GOT3 (cell line): Measurements from ENCODE around the gene PPP1R1C.

Source experiments
- DNase-seq: peaks from one replicate; lab custom pipeline; 2025; ENCODE audit warnings: mixed read lengths; lab: John Stamatoyannopoulos, UW

PPP1R1C gene

GRCh38 chr2:182064019-182064778 lies 78.5 kb downstream of the PPP1R1C start:
- DNase-seq: no peak

GRCh38 chr2:182066400-182067087 lies 80.9 kb downstream of the PPP1R1C start:
- DNase-seq: no peak

GRCh38 chr2:182067393-182067792 lies 81.7 kb downstream of the PPP1R1C start:
- DNase-seq: no peak

- DNase-seq: no peak
Observed at GRCh38 chr2:182068811-182069210, 83.2 kb downstream of the PPP1R1C start.

GRCh38 chr2:182069416-182069815 lies 83.8 kb downstream of the PPP1R1C start:
- no peak for DNase-seq

GRCh38 chr2:182069908-182070307 lies 84.3 kb downstream of the PPP1R1C start:
- DNase-seq: no peak

- DNase-seq: no peak
Observed at GRCh38 chr2:182070736-182071135, 85.1 kb downstream of the PPP1R1C start.

GRCh38 chr2:182072861-182073260 lies 87.2 kb downstream of the PPP1R1C start:
- DNase-seq: no peak

GRCh38 chr2:182073613-182074012 lies 88.0 kb downstream of the PPP1R1C start:
- DNase-seq: no peak

- DNase-seq: no peak
Observed at GRCh38 chr2:182077023-182077422, 91.4 kb downstream of the PPP1R1C start.

- DNase-seq: no peak
Observed at GRCh38 chr2:182077448-182078142, 91.9 kb downstream of the PPP1R1C start.

- DNase-seq: no peak
Observed at GRCh38 chr2:182078988-182079602, 93.4 kb downstream of the PPP1R1C start.

GRCh38 chr2:182080493-182080892 lies 94.8 kb downstream of the PPP1R1C start:
- no peak for DNase-seq

GRCh38 chr2:182081602-182082260 lies 96.1 kb downstream of the PPP1R1C start:
- no peak for DNase-seq

- DNase-seq: no peak
Observed at GRCh38 chr2:182088681-182089320, 103.1 kb downstream of the PPP1R1C start.

GRCh38 chr2:182090486-182090885 lies 104.8 kb downstream of the PPP1R1C start:
- DNase-seq: no peak

- DNase-seq: no peak
Observed at GRCh38 chr2:182097571-182098164, 112.0 kb downstream of the PPP1R1C start.

GRCh38 chr2:182098648-182099047 lies 113.0 kb downstream of the PPP1R1C start:
- DNase-seq: no peak

GRCh38 chr2:182101263-182101662 lies 115.6 kb downstream of the PPP1R1C start:
- DNase-seq: no peak

- DNase-seq: no peak
Observed at GRCh38 chr2:182103526-182103925, 117.9 kb downstream of the PPP1R1C start.

GRCh38 chr2:182110347-182110746 lies 124.7 kb downstream of the PPP1R1C start:
- no peak for DNase-seq
